ENCODE measurements around the gene PPP2R2C. TPM values are rescaled to one million over a fixed set of nuclear protein-coding genes. Genes with fewer than 3 reads are reported as not detected.

PPP2R2C gene
- total and polyA plus RNA-seq, 2 of the 4 experiments (the other 2 are of a cell fraction), result 0.03 TPM; not detected in 1

- no peaks in the 10 kb centered on the region for H3K79me1 ChIP-seq (ENCODE audit: low read depth in 1 of 2, low read length in 2 of 2)
- no peak overlapping the region for H3K4me3 ChIP-seq (ENCODE audit: insufficient read depth, low read depth, low read length)
- H3K27me3 ChIP-seq (ENCODE audit: control insufficient read depth, insufficient read depth, low read length), result peaks cover 6% of the 10 kb centered on the region
- DNase-seq (no peak), ATAC-seq (ENCODE audit: low read depth) (no peak)
- H2BK120ac ChIP-seq (ENCODE audit: low read depth, low read length), result no peak overlapping the region
- in situ Hi-C loops (cut with MboI; ENCODE audit: low sequenced_read_pairs), result no loop called here
- intact Hi-C loops (cut with micrococcal nuclease), result no loop called here
- no peak overlapping the region for H3K4me2 ChIP-seq (ENCODE audit: low read depth, low read length)
- H4K91ac ChIP-seq (ENCODE audit: insufficient read depth, low read depth, low read length), result no peak overlapping the region
- no peak overlapping the region for H2BK15ac ChIP-seq (ENCODE audit: low read depth, low read length)
- no peak overlapping the region for H2AK9ac ChIP-seq (replicated peaks; ENCODE audit: low read depth, low read length, poor library complexity)
- WGBS, 2 experiments (ENCODE audit: extremely low coverage in 2 of 2, insufficient read length in 1 of 2), result 58% methylated on average over 5 of the region's 13 CpGs; no CpG with 5 or more reads in 1 of the 2 experiments
- no peak for TF ChIP-seq POLR2A (IDR thresholded peaks at IDR 0.05; ENCODE audit: low read depth, low read length)
- no peak for TF ChIP-seq NFE2L2 (IDR thresholded peaks at IDR 0.05; ENCODE audit: low read depth, low read length)
- TF ChIP-seq MAFK (IDR thresholded peaks at IDR 0.05; ENCODE audit: low read depth, low read length), result no peak
- no peak for TF ChIP-seq MAZ (IDR thresholded peaks at IDR 0.05; ENCODE audit: borderline replicate concordance, low read depth, low read length)
- no peak for TF ChIP-seq FOS (IDR thresholded peaks at IDR 0.05; ENCODE audit: low read depth, low read length)
- no peak for TF ChIP-seq RAD21 (IDR thresholded peaks at IDR 0.05; ENCODE audit: low read length)
- no peak for TF ChIP-seq ELK1 (IDR thresholded peaks at IDR 0.05; ENCODE audit: borderline replicate concordance, low read depth, low read length)
- no peak for TF ChIP-seq CHD1 (IDR thresholded peaks at IDR 0.05; ENCODE audit: low read depth, low read length)
- TF ChIP-seq BHLHE40 (IDR thresholded peaks at IDR 0.05; ENCODE audit: low read depth, low read length), result no peak
- TF ChIP-seq CTCF (conservative IDR thresholded peaks at IDR 0.05; ENCODE audit: low read depth, low read length), result no peak
- TF ChIP-seq MXI1 (IDR thresholded peaks at IDR 0.05; ENCODE audit: borderline replicate concordance, low read depth, low read length), result no peak
- no peak for TF ChIP-seq RFX5 (IDR thresholded peaks at IDR 0.05; ENCODE audit: low read depth, low read length)
- TF ChIP-seq CEBPB (IDR thresholded peaks at IDR 0.05; ENCODE audit: low read depth, low read length), result no peak
- TF ChIP-seq RCOR1 (IDR thresholded peaks at IDR 0.05; ENCODE audit: insufficient replicate concordance, low read length), result no peak
- TF ChIP-seq USF2 (IDR thresholded peaks at IDR 0.05; ENCODE audit: low read depth, low read length), result no peak
- no peak for TF ChIP-seq SMC3 (IDR thresholded peaks at IDR 0.05; ENCODE audit: low read depth, low read length)
- H3K23ac ChIP-seq (ENCODE audit: low read depth, low read length), result no peak overlapping the region
- H4K8ac ChIP-seq (ENCODE audit: low read depth in 2 of 2, low read length in 2 of 2), result no peak overlapping the region
- H2AK5ac ChIP-seq (ENCODE audit: low read depth, low read length), result no peak overlapping the region
- H4K20me1 ChIP-seq (ENCODE audit: insufficient read depth, low read length), result no peaks in the 10 kb centered on the region; the same call in 1 of the 2 replicates
- ChIA-PET CTCF (no interaction called here), POLR2A (ENCODE audit: unreplicated experiment) (no interaction called here)
- no peak overlapping the region for H3K56ac ChIP-seq (ENCODE audit: extremely low read depth, insufficient read depth, low read length)
- dilution Hi-C loops (cut with HindIII; ENCODE audit: low sequenced_read_pairs, unreplicated experiment), result no loop called here
- H4K5ac ChIP-seq (ENCODE audit: low read depth, low read length), result no peak overlapping the region
- H3K18ac ChIP-seq (ENCODE audit: low read depth, low read length), result no peak overlapping the region
- no peak overlapping the region for H3K4ac ChIP-seq (ENCODE audit: low read depth, low read length)
- no peak overlapping the region for H2BK5ac ChIP-seq (ENCODE audit: low read depth, low read length, poor library complexity, severe bottlenecking)
- H3K14ac ChIP-seq (replicated peaks; ENCODE audit: low read depth, low read length), result no peak overlapping the region
- no peaks in the 10 kb centered on the region for H3K9me1 ChIP-seq (ENCODE audit: insufficient read depth, low read length)
- H3K4me1 ChIP-seq (ENCODE audit: control insufficient read depth, insufficient read depth, low read length), result no peaks in the 10 kb centered on the region
- no peak overlapping the region for H3K27ac ChIP-seq (ENCODE audit: insufficient read depth, low read length)
- H3K9me3 ChIP-seq (ENCODE audit: control insufficient read depth, insufficient read depth, low read length), result no peaks in the 10 kb centered on the region
- H2AFZ ChIP-seq (replicated peaks; ENCODE audit: low read length, poor library complexity), result no peak overlapping the region
- H2BK20ac ChIP-seq (ENCODE audit: low read depth, low read length), result no peak overlapping the region
- H3K9ac ChIP-seq (ENCODE audit: low read depth, low read length), result no peak overlapping the region
- BruUV-seq (replicated peaks), result no TSS peak
- no peaks in the 10 kb centered on the region for H3K36me3 ChIP-seq (ENCODE audit: control insufficient read depth, insufficient read depth, low read length)
Observed at GRCh38 chr4:6454112-6454910, 18.1 kb downstream of the PPP2R2C start.

Measured in IMR-90 (cell line).